GM12892 (cell line): ENCODE data around the gene ZMAT5.

Source experiments
- DNase-seq: peaks from one replicate; pipeline ENCODE4 v3.0.0; 2011; ENCODE audit not compliant: insufficient read length
- FAIRE-seq: peaks from 2 replicates; lab custom pipeline; 2011; peaks lifted over from hg19 to GRCh38; lab: Jason Lieb, UNC
- POLR2A ChIP-seq: IDR thresholded peaks from 2 replicates; pipeline ENCODE4 v1.6.1; 2011; ENCODE audit warnings: low read depth, low read length, control low read depth
- POLR2AphosphoS5 ChIP-seq: IDR thresholded peaks from 2 replicates; pipeline ENCODE4 v1.6.1; 2011; ENCODE audit warnings: low read depth, low read length, control low read depth
- TAF1 ChIP-seq: IDR thresholded peaks from 2 replicates; pipeline ENCODE4 v1.6.1; 2011; ENCODE audit warnings: low read depth, mild to moderate bottlenecking, control low read depth, low read length, borderline replicate concordance

ZMAT5 gene

DNA sequence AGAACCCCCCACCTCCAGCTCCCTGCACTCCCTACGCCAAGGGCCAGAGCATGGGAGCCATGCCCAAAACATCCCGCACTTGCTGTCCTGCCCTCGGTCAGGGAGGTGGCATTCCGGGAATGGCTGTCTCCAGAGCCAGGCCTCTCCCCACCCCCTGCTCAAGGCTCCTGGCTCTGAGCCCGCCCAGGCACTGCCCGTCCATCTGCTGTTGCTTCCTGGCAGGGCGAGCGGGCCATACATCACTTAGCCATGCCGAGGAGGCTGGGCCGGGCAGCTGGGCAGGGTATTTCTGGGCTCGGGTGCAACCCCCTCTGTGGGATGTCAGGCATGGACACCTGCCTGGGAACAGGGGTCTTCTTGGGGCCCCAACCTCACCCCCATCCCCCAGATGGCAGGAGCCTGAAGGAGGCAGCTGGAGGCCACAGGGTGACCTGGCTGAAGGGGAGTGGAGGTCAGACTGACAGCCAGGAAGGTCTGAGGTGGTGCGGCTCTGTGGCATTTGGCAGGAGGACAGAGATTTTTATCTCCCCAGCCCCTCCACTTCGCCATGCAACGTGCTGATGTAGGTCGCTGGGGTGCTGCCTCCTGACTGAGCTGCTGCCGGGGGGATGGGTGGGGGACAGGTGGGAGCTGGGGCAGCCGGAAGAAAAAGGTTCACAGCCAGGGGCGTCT lies 55.7 kb downstream of the ZMAT5 start:
- no peak for FAIRE-seq
- TF ChIP-seq POLR2AphosphoS5 (no peak), TAF1 (no peak), POLR2A (no peak)
- DNase-seq: no peak

GRCh38 chr22:29710193-29710592 lies 56.6 kb downstream of the ZMAT5 start:
- TF ChIP-seq POLR2AphosphoS5: no peak
- DNase-seq (no peak), FAIRE-seq (no peak)

DNA sequence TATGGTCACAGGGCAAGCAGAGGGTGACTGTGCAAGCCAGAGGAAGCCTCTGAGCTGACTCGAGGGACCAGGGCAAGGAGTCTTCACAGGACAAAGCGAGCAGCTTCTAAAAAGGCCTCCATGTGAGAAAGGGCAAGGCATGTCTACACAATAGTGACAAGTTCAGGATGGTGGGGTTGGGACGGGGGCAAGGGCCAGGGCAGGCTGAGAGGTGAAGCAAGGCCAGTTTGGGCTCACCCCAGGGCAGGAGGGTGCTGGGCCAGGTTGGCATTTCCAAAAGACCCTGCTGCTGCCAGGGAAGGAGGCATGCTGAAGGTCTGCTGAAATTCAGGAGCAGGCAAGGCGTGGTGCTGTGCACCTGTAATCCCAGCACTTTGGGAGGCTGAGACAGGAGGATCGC lies 59.3 kb downstream of the ZMAT5 start:
- TF ChIP-seq POLR2AphosphoS5 (no peak), TAF1 (no peak), POLR2A (no peak)
- DNase-seq (no peak), FAIRE-seq (no peak)

DNA sequence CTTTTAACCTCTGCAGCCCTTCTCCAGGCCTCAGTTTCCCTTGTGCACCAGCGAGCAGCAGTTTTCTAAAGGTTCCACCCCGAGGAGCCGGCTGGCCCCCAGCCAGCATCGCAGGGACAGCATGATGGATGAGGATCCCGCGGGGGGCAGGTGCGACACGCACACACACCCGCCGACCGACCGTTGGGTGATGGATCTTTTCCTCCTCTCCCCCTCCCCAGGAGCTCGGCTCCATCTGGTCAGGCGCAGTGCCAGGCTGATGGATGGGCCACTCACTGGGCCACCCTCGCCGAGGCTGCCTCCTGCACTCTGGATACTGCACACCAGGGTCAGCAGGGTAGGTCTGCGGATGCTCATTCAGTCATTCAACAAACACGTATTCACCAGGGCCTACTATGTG lies 59.8 kb downstream of the ZMAT5 start:
- DNase-seq (no peak), FAIRE-seq (no peak)
- TF ChIP-seq TAF1: no peak
- no peak for TF ChIP-seq POLR2AphosphoS5
- no peak for TF ChIP-seq POLR2A

GRCh38 chr22:29706486-29706885 lies 60.3 kb downstream of the ZMAT5 start:
- FAIRE-seq: no peak
- no peak for DNase-seq
- no peak for TF ChIP-seq POLR2A
- TF ChIP-seq TAF1: no peak
- TF ChIP-seq POLR2AphosphoS5: no peak

GRCh38 chr22:29705651-29706050 lies 61.2 kb downstream of the ZMAT5 start:
- TF ChIP-seq TAF1 (no peak), POLR2AphosphoS5 (no peak), POLR2A (no peak)
- DNase-seq (no peak), FAIRE-seq (no peak)

DNA sequence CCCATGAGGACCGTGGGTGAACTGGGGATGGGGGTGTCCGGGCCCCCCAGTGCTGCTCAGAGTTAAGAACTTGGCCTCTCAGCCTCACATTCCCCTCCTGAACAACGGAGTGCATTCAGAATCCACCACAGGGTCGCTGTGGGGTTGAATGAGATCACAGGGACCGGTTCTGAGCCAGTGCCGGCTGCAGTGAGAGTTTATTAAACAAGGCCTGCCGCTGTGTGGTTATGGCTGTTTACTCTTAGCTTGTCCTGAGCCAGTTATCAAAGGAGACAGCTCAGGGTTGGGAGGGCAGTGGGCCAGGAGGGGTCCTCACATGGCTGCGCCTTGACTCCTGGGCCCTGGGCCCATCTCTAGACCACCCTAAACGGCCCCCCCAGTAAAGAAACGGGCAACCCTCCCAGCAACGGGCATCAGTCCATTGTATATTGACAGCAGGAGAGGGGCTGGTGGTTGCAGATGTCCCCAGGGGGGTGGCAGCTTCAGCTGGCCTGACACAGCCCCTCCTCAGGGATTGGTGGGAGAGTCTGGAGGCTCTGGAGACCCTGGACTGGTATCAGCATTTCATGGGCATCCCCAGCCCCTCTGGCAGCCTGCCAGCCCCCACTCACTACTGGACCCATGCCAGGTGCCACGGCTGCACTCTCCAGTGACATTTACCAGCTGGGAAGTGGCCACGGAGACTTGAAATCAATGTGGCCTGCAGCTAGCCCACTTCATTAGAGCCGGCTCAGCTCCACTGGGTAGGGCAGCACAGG lies 62.1 kb downstream of the ZMAT5 start:
- FAIRE-seq (no peak), DNase-seq (no peak)
- TF ChIP-seq POLR2AphosphoS5: no peak

DNA sequence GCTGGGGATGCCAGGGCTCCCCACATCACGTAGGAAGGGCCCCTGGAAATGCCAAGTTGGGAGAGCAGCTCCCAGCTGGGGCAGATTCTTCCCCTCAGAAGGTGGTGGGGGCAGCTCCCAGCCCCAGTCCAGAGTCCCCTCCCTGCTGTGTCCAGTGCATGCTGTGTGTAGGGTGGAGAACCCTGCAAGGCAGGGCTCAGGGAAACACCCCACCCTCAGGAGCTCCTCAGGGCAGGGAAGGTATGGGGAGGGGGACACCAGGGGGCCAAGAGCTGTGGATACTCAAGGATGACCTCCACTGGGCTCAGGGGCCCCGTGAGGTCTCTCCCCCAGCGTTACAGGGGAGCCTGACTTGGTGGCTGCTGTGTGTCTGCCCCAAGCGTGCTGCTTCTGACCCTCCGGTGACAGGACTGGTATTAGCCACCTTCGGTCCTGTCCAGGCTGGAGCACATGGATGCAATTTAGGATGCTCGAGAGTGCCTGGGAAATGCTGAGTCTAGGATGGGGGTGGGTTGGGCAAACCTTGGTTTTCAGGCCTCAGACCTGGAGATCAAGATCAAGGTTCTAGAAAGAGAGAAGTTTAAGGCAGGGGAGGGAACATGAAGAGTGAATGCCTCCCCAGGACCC lies 63.1 kb downstream of the ZMAT5 start:
- no peak for FAIRE-seq
- TF ChIP-seq POLR2A (no peak), POLR2AphosphoS5 (no peak), TAF1 (no peak)

DNA sequence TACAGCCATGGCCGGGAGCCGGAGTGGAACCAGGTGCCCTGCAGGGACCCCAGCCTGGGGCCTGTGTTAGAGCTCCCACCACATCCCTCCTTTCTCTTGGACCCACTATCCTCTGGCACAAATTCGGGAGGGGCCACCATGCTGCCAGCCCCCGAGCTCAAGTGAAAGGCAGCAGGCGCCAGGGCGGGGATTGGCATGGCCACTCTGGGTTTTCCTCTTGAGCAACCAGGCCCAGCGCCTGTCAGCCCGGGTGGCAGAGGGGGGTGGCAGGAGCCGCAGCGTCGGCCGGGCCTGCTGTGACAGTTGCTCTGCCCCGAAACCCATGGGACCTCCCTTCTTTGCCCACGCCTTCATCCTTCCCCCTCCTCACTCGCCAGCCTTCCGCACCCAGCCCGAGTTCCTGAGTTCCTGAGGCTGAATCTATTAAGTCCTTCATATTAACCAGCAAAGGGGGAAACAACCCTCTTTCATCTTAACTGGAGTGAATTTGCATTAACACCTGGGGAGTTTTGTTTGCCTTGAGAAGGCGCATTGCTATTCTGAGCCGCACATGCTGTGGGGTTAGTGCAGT lies 63.8 kb downstream of the ZMAT5 start:
- DNase-seq (no peak), FAIRE-seq (no peak)
- TF ChIP-seq POLR2AphosphoS5 (no peak), POLR2A (no peak), TAF1 (no peak)

More for the DNA sequence above, 63.1 kb downstream of the ZMAT5 start:
- DNase-seq: no peak

DNA sequence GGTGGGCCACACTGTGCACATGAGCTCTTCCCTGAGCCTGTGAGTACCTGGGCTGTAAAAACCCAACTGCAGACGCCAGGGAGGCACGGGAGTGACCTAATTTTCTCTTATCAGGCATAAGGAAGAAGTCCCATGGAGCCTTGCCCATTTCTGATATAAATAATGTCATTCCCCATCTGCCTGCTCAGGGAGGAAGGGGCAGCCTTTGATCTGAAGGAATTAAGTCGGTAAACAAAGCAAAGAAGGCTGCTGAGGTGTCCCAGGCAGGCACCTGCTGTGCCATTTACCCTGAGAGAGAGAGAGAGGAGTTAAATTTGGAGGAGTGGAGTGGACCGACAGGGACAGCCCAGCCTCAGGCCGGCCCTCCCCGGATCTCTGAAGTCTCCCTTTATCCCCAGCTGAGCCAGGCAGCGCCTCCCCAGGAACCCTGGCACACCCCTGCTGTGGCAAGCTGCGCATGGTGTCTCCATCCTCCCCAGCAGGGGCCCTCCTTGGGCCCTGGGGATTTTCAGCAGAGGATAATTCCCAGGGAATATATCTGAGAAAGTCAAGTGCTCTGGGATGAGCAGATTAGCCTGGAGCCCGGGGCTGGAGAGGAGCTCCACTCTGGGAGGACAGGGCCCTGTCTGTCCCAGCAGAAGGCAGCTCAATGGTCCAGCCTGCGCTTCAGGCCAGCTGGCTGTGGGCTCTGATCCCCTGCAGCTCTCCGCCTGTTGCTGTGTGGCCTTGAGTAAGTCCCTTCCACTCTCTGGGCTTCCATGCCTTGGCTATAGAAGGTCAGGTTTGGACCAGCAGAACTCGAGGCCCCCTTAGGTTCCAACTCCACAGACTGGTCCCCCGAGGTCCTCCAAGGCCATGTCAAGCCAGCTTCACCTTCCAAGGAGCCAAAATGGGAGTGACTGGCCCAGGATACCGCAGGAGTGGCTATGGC lies 64.5 kb downstream of the ZMAT5 start:
- FAIRE-seq (no peak), DNase-seq (no peak)
- no peak for TF ChIP-seq TAF1
- TF ChIP-seq POLR2A: no peak
- TF ChIP-seq POLR2AphosphoS5: no peak
